Activated T-cell treated with anti-CD3 and anti-CD28 coated beads for 24 hours (primary cell): ENCODE measurements around the gene LY9.

ENCODE experiments used
- DNase-seq: peaks from one replicate; pipeline ENCODE4 v3.0.0-alpha.2; 2020; ENCODE audit warnings: low read depth

The LY9 gene

DNA sequence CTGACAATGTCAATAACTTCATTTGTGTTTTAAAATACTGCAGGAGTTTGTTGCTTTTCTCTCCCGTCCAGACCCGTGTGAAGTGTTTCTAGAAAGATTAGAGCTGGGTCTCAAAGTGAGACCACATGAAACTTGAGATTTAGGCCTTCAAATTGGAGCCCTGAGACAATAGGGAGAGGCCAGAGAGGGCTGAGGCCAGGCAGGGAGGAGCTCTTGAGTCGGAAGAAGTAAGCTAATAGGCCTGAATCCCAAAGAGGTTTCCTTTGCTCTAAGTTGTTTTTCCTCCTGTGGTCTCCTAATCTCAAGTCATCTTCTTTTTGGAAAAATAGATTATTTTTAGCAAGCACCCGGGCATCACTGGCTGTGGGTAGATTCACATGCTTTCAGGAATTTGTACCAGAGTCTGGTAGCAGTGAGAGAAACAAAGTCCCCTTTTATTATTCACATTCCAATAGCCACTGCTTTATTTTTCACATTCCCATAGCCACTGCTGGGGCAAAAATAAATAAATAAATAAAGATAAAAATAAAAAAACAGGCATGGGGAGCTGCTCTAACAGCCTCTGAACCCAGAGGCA, 41.1 kb downstream of the LY9 start:
- no peak for DNase-seq

DNA sequence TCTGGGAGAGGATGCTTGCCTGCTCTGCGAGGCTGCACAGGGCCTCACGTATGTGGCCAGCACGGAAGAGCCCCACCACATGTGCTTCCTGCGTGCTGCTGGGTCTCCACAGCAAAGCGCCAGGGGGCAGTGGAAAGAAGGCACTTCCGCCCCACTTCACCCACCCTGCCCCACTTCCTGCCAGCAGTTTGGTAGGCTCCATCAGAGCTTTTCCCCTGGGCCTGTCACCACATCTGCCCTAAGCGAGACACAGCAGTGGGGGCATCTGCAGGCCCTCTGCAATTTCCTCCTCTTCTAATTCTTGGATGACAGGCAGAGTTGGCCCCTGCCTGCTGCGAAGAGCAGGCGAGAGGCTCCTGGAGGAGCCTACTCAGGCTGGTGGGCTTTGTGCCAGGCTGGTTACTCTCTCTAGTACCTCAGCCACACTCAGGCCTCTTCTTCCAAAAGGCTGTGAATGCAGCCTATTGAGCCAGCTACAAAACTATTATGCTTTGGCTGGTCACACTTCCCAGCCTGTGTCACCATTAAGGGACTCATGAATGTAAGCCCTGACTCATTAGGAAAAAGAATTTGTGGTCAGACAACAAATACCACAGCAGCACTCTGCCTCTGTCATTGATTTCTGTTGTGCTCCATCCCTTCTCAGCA, 41.7 kb downstream of the LY9 start:
- DNase-seq: peak; percentile 69

- DNase-seq: no peak
Observed at GRCh38 chr1:160838888-160839287, 42.9 kb downstream of the LY9 start.

DNA sequence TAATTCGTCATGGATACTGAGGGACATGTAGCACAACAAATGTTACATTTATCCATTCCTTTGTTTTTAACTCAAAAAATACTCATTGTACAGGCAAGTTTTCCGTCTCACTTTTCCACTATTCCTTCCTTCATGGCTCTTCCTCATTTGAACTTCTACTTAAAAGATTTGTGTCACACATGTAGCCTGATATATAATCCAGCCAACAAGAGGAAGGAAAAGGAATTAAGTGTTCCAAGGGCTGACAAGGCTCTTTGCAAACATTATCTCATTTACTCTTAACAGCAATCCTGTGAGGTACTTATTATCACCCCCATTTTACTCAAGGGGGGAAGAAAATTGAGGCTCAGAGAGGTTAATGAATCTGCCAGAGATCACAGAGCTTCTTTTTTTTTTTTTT, 43.8 kb downstream of the LY9 start:
- no peak for DNase-seq

- DNase-seq: no peak
Observed at GRCh38 chr1:160841079-160841478, 45.1 kb downstream of the LY9 start.

DNA sequence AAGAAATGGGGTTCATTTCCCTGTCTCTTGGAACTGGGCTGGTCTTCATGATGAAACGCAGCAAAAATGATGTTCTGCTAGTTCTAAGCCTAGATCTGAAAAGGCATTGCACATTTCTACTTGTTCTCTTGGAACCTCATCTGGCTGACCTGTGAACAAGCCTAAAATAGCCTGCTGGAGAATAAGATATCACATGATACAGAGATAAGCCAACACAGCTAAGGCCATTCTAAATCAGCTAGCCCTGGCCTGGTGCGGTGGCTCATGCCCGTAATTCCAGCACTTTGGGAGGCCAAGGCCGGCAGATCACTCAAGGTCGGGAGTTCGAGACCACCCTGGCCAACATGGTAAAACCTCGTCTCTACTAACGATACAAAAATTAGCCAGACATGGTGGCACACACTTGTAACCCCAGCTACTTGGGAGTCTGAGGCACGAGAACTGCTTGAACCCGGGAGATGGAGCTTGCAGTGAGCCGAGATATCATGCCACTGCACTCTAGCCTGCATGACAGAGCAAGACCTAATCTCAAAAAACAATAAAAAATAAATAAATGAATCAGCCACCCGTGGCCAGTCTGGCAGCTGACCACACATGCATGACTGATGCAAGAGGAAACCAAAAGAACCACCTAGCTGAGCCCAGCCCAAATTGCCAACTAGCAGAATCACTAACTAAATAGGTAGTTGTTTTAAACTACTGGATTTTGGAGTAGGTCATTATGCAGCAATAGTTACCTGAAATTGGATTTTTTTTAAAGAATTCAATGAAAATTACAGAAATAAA, 48.7 kb downstream of the LY9 start:
- DNase-seq: no peak

DNA sequence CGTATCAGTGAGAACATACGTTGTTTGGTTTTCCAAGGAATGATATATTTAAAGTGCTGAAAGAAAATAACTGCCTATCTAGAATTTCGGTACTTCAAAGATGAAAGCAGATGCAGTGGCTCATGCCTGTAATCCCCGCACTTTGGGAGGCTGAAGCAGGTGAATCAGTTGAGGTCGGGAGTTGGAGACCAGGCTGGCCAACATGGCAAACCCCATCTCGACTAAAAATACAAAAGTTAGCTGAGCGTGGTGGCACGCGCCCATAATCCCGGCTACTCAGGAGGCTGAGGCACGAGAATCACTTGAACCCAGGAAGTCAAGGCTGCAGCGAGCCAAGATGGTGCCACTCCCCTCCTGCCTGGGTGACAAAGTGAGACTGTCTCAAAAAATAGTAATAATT, 50.3 kb downstream of the LY9 start:
- DNase-seq: no peak

- DNase-seq: no peak
Observed at GRCh38 chr1:160850541-160850940, 54.6 kb downstream of the LY9 start.

DNA sequence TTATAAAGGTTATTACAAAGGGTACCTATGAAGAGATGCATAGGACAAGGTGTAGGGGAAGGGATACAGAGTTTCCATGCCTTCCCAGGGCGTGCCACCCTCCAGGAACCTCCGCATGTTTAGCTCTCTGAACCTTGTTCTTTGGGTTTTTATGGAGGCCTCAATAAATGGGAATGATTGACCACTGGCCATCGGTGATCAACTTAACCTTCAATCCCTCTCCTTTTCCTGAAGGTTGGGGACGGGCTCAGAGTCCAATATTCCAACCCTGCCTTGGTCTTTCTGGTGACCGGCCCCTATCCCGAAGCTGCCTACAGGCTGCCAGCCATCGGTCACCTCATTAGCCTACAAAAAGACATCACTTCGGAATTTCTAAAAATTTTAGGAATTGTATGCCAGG, 55.0 kb downstream of the LY9 start:
- no peak for DNase-seq

DNA sequence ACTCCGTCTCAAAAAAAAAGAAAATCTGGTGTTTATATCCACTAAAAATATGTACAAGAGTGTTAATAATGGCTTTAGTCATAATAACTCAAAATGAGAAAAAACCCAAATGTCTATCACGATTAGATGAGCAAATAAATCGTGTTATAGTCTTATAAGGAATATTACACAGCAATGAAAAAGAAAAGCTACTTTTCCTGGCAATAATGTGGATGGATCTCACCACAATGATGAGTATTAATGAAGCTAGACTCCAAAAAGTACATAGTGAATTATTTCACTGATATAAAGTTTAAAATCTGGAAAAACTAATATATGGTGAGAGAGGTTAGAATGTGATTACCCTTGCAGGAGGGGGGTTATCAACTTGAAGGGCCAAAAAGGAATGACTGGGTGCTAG, 57.0 kb downstream of the LY9 start:
- DNase-seq: no peak

- DNase-seq: no peak
Observed at GRCh38 chr1:160853754-160854153, 57.8 kb downstream of the LY9 start.

DNA sequence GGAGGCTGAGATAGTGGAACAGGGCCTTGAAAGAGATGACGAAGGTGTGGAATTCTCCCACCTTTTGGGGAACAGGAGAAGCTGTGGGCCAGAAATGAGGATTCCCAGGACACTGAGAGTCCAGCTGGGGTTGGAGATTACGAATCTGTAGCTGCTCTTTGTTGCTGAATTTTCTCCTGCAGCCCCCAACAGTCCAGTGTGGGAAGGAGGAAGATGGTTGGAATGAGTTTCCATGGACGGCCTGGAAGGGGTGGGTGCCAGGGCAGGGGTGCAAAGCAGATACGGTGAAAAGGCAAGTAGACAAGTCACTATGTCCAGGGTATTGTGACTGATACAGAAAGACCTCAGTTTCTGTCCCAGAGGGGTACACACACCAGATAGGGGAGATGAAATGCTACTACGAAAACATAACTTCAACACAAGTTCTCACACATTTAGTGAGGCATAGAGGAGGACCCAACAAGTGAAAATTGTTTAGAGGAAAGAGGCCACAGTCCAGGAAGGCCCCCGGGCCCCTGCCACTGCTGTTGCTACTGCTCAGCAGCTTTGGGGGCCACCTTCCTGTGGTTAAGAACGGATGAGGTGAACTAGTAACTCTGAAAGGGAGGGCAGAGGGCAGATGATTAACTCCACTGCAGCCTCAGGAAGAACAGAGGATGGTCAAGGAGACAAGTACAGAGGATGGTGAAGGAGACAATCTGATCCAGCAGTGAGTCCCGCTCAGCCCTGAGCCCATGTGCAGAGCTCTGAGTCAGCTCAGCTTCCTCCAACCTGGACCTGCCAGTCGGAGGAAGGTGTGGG, 59.4 kb downstream of the LY9 start:
- DNase-seq: no peak

DNA sequence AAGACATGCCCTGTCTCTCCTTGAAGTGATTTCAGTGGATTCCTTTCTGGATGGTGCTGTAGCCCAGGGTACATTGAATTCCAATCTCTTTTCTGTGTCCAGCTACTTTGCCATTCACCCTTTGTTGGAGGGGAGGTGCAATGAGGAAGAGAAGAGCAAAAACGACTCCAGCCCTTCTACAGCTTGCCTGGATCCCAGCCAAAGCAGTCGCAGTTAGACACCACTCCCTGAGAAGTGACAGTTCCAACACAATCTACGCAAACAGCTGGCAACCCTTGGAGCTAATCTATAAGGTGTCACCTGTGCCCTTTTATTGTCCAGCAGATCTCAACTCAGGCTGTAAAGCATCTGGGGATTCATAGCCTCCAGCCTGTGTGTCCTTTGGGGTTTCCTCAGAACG, 62.1 kb downstream of the LY9 start:
- DNase-seq: no peak

DNA sequence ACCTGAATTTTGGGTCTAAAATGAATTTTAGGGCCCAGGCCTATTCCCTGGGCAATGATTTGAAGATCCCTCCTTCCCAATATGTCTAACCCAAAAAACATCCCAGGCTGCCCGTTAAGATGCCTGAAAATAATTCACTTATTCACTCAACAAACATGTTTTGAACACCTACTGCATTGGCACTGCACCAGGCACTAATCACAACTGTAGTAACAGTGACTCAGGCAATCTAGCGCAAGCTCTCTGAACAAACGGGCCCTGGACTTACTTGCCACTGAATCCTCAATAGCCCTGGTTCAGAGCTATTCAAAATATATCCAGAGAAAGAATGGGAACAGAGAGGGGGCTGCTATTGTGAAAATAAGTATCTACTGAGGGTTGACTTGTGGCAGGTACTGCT, 62.5 kb downstream of the LY9 start:
- DNase-seq: no peak

- no peak for DNase-seq
Observed at GRCh38 chr1:160859166-160859565, 63.2 kb downstream of the LY9 start.

- no peak for DNase-seq
Observed at GRCh38 chr1:160860840-160861505, 65.0 kb downstream of the LY9 start.

DNA sequence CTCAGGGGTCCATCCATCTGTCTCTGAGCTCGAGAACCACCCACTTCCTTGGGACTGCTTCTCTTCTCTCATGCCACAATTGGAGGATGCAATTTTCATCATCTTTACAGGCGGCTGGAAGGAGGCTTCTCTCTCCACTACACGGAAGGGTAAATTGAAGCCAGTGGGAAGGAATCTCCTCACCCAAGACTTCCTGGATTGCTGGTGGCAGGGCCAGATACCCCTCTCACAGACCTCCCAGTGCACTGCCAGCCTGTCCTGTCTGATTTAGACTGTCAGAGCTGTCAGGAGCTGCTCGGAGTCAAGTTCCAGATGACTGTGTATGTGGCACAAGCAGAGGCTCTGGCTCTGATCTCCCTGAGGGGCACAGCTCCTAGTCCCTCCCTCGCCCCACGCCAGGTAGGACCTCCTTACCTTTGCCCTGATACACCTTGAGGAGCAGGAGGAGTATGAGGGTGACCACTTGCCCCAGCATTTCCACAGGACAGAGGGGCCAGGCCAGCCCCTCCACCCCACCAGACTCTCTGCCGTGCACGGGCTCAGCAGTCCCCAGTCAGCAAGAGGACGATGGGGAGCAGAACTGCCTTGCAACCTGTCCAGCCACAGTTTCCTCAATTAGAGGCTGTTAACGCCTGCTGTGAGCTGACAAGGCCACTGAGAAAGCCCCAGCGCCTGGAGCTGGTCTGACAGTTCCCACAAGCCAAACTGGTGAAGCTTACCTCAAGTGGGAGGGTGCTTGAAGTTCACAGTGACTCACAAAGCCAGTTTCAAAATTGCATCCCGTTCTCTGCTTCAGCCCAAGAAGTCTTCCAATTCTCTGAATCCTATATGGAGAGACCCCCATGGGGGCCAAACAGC, 66.5 kb downstream of the LY9 start, which contains the start of gene CD244:
TSS of gene CD244 (minus strand) at position 685 of the 858 bp plus-strand sequence. CDS start at position 475, 210 bp downstream.
- DNase-seq: peak; percentile 44

GRCh38 chr1:160863061-160863773, 67.2 kb downstream of the LY9 start:
- no peak for DNase-seq

GRCh38 chr1:160863774-160864131, 67.8 kb downstream of the LY9 start:
- DNase-seq: no peak

DNA sequence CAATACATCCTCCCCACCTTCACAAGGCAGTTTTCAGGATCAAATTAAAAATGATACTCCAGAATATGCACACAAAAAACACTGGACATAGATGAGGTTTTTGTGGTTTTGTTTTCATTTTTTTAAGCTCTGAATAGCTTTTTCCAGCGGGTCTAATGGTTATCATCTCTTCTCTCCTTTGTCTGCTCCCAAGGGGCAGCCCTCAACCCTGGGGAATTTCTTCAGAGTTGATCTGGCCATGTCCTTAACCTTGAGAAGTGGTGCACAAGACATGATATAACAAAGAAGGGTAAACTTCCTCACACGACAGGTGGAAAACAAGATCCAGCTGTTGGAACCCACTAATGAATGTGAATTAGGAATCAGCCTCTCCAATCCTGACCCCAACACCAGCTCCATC, 68.2 kb downstream of the LY9 start:
- no peak for DNase-seq
